GM21786 (cell line): ENCODE data around the gene HOXD10.

Source experiments
- ATAC-seq: cut with Tn5 transposase; IDR thresholded peaks from one replicate; pipeline ENCODE4 v1.9.1; 2021; ENCODE audit not compliant: unreplicated experiment

The HOXD10 gene

GRCh38 chr2:176082525-176082823 is 34.1 kb upstream of the HOXD10 start:
- ATAC-seq = no peak

GRCh38 chr2:176082824-176083751 is 33.5 kb upstream of the HOXD10 start:
- no peak for ATAC-seq

- no peak for ATAC-seq
These were observed 32.7 kb upstream of the HOXD10 start, which contains the start of gene EVX2 for GRCh38 chr2:176083796-176084261. TSS of gene EVX2 (minus strand) at chr2:176083962. CDS start at chr2:176083776, 186 bp downstream.

GRCh38 chr2:176084611-176085119 is 31.9 kb upstream of the HOXD10 start:
- ATAC-seq = no peak

GRCh38 chr2:176085120-176085788 is 31.3 kb upstream of the HOXD10 start:
- ATAC-seq = no peak

GRCh38 chr2:176085861-176086771 is 30.5 kb upstream of the HOXD10 start:
- no peak for ATAC-seq

GRCh38 chr2:176087330-176088047 is 29.1 kb upstream of the HOXD10 start:
- ATAC-seq = no peak

- ATAC-seq = no peak
These were observed 28.3 kb upstream of the HOXD10 start for GRCh38 chr2:176088048-176088936.

- ATAC-seq = no peak
These were observed 27.4 kb upstream of the HOXD10 start for GRCh38 chr2:176088937-176089842.

- ATAC-seq = no peak
These were observed 26.7 kb upstream of the HOXD10 start for GRCh38 chr2:176089843-176090395.

GRCh38 chr2:176090862-176091261 is 25.7 kb upstream of the HOXD10 start:
- no peak for ATAC-seq

- ATAC-seq = no peak
These were observed 25.0 kb upstream of the HOXD10 start for GRCh38 chr2:176091329-176092258.

GRCh38 chr2:176092270-176093144 is 24.1 kb upstream of the HOXD10 start, which contains the start of gene HOXD13:
TSS of gene HOXD13 (plus strand) at chr2:176092721. CDS start at chr2:176092891, 170 bp downstream.
- ATAC-seq = no peak

- no peak for ATAC-seq
These were observed 23.3 kb upstream of the HOXD10 start for GRCh38 chr2:176093145-176093897.

- no peak for ATAC-seq
These were observed 22.7 kb upstream of the HOXD10 start for GRCh38 chr2:176093898-176094249.
